AML-193 (cell line): Measurements from ENCODE around the gene C11orf86.
A peak's percentile ranks its signal among the peaks of the same experiment; 100 is the strongest.
"Not testable (repeated sequence)": the region's sequence is repeated elsewhere in the genome, so short reads cannot be mapped to it uniquely, and the experiment has no call there.

ENCODE experiments used
- DNase-seq, 2 experiments: peaks; one replicate each; lab custom pipeline; 2025; lab: John Stamatoyannopoulos, UW

Gene C11orf86, protein sequence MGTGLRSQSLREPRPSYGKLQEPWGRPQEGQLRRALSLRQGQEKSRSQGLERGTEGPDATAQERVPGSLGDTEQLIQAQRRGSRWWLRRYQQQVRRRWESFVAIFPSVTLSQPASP

DNA sequence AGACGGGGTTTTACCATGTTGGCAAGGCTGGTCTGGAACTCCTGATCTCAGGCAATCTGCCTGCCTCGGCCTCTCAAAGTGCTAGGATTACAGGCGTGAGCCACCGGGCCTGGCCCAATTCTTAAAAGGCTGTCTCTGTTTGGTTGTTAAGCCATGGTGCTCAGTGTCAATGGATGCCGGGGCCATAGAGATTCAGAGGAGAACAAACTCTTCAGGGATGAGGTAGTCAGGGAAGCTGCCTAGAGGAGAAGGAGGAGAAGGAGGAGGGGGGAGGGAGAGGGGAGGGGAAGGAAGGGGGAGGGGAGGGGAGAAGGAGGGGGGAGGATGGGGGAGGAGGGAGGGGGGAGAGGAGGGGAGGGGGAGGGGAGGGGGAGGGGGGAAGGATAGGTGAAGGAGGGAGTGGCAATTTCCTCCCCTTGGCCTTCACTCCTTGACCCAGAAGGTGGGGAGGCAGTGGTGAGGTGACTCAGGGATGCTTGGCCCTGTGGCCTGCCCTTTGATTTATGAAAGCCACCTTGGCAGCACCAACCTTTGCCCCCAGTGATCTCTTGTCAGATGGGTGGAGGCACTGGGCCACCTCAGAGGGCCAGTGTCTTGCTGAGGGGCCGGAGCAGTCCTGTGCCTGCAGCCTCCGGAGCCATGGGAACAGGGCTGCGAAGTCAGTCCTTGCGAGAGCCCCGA is at the start of gene C11orf86:
Gene C11orf86 (plus strand): TSS at position 581 of the 681 bp plus-strand sequence. CDS start 59 bp downstream, at position 640.
- no peak for DNase-seq

DNA sequence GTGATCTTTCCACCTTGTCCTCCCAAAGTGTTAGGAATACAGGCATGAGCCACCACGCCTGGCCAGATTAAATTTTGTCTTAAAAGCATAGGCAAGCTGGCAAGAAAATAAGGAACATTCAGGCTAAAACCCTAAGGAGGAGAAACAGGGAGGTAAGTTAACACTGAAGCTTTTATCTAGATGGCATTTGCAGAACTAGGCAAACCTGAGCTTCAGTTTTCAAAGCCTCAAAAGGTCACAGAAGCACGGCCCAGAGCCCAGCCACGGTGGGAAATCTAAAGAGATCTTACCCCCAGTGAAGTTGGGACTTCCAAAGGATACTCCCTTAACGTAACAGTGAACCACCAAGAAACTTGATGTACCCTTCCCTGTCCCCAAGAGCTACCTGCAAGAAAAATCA is 45.4 kb upstream of the C11orf86 start:
- no peak for DNase-seq

DNA sequence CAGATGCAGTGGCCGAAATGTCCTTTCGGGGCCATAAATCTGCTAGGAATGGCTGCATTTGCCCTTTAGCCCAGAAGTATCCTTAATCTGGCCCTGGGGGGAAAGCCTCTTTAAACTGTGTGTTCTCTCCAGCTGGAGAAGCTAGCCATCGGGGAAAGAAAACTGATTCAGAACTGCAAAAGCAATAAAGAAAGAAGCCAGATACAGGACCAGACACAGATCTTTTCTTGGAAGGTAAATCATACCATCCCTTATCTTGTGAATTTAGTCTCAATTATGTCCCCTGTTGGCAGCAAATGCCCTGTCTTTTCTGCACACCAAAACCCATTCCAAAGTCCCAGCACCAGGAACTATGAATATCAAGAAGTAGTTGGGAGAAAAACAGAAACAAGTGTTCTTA is 42.6 kb upstream of the C11orf86 start:
- DNase-seq: no peak

DNA sequence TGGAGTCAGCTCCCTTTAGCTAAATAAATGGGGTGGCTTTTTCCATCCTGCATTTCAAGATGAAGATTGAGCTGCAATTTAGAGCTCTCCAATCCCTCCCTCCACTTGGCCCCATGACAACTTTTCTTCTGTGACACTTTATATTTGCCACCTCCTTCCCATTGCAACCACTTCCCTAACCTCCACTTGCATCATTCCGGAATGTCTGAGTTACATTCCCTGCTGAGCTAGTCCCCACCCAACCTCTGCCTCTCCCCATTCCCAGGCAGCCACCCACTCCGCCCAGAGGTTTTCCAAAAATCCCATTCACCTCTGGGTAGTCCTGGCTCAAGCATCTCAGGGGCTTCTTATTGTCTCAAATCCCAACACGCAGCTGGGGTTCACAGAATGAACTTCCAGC is 41.6 kb upstream of the C11orf86 start:
- DNase-seq: no peak

DNA sequence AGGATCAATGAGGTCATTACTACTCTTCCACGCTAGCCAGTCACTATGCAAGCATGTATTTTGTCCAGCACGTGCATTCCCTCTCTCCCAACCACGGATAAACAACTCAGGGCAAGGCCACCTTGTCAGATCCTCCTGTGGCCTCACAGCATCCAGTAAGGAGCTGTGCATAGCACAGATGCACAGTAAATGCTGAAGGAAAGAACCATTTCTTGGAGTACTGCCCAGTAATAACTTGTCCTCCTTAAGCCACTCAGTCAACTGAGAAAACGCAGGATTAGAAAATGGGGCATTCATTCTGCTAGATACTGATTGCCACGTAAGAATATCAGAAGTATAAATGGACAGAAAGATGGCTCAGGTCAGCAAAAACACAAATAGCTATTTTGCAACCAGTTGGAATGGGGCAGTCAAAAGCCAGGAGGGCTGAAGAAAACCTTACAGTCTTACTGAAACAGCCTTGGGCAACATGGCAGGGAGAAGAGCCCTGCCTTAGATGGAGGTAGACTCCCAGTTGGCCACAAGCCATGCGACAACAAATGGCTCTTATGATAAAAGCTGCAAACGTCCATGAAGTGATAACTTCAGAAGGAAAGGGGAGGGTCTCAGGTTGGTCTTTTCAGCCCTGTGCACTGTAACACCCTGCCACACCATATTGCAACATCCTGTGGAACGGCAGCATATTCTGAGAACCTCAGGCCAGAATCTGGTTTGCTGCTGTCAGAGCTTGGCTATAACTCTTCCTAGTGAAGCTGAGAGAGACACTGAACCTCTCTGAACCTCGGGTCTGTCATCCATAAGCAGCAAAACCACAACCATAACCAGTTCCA is 39.9 kb upstream of the C11orf86 start:
- no peak for DNase-seq

DNA sequence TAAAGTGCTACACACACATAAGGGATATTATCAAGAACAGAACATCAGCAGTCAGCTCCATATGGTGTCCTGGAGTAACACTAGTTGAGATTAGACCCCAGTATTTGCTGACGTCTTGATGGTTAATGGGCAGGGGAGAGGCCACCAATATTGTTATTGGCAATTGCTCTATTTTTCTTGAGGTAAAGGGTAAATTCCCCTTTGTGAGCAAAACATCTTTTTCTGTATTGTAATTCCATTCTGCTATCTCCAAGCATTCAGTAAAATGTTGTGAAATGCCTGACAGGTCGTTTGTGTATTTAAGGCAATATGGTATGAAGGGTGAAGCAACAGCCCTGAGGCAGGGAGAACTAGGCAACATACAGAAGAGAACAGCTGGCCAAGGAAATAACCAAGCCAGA is 38.8 kb upstream of the C11orf86 start:
- peak; percentile 19 to 28 for DNase-seq

DNA sequence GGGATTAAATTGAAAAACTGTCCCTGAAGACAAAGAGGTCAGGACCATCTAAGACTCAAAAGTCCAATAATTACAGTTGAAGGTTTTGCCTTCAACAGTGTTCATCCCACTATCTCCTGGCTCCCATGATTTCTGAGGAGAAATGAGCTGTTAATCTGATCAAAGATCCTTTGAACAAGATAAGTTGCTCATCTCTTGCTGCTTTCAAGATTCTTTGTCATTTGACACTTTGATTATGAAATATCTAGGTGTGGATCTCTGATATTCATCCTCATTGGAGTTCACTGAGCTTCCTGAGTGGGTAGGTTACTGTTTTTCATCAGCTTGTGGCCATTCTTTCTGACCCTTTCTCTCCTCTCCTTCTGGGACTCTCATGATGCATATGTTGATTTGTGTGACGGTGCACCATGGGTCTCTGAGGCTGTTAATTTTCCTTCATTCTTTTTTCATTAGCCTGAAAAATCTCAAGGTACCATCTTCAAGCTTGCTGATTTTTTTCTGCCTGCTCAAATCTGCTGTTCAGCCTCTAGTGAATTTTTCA is 37.8 kb upstream of the C11orf86 start:
- DNase-seq: no peak

DNA sequence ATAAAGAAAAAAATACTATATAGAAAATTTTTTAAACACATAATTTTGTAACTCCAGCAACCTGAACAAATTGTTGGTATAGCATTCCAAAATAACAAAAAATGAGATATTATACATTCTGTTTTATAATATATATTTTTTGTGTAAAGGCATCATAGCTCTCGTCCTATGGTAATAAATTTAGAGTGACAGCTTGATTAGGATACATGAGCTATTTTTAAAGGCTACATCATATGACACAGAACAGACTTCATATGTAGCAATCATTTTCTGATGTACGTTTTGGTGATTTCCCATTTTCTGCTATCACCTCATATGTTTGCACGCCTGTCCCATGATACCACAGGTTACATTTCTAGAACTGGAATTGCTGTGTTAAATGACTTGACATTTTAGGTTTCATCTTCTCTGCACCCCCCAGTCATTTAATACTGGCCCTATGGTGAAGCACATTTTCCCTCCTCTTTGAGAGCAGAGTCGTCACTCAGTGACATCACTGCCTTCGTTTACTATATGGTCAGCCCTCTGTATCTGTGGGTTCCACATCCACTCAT is 36.4 kb upstream of the C11orf86 start:
- DNase-seq: no peak

DNA sequence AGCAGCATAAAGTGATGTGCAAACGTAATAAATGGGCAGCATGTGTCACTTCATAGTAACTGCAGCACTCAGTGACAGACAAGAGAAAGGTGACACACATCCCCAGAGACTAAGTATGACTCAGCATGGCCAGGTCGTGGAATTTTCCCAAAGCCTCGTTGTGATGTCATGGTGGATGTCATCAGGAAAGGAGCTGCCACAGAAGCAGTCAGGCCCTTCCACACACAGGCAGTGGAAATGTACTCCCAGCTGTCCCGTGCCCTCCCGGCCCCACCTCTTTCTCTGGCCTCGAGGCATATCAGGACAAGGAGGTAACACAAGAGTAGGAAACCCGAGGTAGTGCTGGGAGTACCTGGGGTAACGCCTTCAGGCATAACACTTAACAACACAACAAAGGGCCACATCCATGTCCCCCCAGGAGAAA is 25.0 kb upstream of the C11orf86 start:
- no peak for DNase-seq

DNA sequence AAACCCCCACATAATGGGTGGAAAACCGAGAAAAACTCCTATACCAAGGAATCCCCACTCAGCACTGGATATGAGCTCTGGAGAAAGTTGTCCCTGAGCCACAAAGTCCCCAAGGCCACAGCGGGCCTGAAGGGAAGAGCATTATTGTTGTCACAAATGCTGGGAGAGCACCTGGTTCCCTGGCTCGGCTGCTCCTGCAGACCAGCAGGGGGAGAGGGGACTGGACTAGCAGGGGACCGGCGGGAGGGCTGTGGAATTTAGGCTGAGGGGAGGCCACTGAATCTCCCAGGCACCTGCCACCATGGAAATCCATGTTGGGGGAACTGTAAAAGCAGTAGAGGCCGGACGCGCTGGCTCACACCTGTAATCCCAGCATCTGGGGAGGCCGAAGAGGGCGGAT is 24.0 kb upstream of the C11orf86 start:
- no peak for DNase-seq

DNA sequence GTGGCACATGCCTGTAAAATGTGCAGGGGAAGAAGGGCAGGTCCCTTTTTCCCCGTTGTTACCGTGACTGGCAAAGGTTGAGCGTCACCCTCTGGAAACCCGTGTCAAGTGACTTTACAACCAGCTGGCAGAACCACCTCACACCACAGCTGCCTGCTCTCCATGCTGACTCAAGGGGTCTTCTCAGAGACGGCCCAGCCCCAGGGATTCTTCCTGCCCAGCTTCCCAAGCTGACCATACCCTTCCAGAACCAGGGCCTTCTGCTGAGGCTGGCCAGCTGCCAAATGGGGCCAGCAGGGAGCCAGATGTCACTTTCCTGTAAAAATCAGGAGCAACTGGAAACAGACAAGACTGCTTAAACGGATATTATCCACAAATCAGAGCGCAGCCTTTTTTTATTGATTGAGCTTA is 23.2 kb upstream of the C11orf86 start:
- no peak for DNase-seq

DNA sequence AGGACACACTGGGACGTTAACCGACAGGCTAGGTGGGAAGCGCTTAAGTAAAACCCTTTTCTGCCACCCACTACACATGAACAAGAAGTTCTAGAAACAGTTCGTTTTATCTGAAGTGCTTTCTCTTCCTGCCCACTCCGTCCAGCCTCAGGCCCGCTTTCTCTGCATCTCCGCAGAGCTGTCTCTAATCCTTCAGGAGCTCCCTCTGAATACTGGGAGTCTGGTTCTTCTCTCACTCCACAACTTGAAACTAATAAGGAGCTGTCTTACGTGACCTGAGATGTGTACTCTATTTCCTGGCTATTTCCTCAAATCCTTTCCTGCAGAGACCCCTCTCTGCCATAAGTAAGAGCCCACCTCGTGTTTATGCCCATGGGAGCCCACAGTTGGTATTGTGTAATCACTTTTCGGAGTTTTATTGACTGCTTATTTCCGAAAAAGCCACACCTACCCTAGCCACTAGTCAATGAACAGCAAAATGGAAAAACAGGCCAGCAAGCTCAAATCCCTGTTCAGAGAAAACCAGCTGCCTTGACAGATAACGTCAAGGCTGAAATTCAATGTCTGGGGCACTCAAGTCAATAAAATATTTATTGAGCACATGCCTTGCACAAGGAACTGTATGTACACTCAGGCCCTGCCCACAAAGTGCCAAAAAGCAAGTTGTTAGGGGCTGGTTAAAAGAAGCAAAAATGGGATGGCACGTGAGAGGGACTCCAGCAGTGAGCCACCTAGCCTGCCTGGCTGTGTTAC is 21.8 kb upstream of the C11orf86 start:
- DNase-seq: no peak

DNA sequence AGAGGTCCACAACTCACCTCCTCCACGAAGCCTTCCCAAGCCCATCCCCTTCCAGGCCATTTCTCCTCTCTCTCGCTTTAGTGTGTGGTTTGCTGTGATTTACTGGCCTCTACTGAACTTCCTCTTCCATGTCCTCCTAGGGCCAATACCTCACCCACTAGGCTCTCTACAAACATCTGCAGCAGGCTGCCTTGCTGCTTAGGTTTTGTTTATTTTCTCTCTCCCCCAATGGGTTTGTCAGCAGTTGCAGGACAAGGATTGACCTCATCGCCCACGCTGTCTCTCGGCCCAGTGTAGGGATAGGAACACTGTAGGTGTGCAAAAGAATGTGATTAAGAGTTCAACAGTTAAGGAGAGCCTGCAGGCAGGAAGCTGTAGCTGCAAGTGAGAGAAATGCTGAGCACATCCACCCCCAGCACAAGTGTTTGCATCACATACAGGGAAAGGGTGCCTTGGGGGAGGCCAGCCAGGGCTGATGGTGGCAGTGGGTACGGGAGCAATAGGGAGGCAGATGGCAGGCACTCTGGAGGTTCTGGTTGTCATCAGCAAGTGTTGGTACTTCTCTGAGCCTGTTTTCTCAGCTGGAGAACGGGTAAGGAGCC is 18.3 kb upstream of the C11orf86 start:
- peak; percentile 28 to 42 for DNase-seq

DNA sequence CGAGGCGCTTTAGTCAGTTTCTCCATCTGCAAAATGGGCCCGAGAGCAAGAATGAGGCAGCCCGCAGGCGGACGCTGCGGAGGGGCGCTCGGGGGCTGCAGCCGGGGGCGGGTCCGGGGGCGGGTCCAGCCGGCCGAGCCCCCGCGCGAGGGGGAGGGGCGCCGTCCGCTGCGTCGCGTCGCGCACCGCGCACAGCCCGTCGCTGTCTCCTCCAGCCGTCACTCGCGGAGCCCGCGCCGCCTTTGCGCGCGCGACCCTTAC is 17.2 kb upstream of the C11orf86 start:
- no peak for DNase-seq

DNA sequence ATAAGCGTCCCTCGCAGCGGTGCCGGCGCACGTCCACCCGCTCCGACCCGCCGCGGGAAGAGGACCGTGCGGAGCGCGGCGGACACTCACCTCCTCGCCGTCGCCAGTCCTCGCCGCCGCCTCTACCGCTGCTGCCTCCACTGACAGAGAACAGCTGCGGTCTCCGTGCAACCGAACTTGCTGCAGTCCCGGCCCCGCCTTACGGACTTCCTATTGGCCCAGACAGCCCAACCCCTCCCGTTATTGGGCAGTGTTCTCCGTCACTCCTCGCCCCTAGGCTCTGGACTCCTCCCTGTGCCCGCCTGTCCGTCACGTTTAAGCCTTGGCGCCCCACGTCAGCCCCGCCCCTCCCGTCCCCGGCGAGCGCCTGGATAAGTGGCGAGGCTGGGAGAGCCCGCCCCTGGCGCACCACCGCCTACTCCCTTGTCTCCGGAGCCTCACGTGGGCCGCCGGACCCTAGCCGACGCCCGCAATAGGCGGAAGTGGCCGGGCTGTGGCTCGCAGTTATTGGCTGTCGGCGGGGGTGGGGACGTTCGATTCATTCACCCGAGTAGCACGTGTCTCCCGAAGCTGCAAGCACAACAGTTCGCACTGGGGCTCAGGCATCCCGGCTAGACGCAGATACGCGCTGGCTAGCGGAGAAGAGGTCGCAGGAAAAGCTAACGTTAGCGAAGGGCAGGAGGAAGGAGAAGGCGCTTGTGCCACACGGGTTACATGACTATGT is 16.7 kb upstream of the C11orf86 start, which contains the start of gene PC:
Gene PC (minus strand): TSS at position 152 of the 724 bp plus-strand sequence. CDS start 86,224 bp downstream, outside the sequence.
- peak; percentile 96 to 97 for DNase-seq

DNA sequence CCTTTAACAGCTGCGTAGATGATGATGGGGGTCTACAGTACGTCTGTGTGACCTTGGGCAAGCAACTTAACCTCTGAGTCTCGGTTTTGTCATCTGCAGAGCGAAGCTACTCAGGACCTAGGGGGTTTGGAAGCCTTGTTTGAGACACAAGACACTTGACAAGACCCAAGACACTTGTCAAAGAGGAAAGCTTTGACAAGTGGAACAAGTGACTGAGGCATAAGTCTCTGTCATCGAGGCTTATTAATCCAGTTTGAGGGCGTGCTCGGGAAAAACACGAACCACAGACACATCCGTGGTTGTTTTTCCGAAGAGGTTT is 16.2 kb upstream of the C11orf86 start:
- no peak for DNase-seq

DNA sequence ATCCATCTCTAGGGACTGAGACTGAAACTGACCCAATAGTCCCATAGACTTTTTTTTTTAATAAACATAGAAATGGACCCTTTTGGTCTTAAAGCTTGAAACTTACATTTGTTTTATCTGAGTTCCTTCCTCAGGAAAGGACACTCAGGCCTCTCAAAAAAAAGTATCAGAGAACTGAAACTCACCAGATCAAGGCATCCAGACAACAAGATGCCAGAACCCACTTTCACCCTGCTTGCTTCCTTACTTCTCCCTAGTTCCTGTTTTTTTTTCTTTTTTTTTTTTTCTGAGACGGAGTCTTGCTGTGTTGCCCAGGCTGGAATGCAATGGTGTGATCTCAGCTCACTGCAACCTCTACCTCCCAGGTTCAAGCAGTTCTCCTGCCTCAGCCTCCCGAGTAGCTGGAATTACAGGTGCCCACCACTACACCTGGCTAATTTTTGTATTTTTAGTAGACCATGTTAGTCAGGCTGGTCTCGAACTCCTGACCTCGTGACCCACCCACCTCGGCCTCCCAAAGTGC is 13.4 kb upstream of the C11orf86 start:
- not testable (repeated sequence) for DNase-seq

DNA sequence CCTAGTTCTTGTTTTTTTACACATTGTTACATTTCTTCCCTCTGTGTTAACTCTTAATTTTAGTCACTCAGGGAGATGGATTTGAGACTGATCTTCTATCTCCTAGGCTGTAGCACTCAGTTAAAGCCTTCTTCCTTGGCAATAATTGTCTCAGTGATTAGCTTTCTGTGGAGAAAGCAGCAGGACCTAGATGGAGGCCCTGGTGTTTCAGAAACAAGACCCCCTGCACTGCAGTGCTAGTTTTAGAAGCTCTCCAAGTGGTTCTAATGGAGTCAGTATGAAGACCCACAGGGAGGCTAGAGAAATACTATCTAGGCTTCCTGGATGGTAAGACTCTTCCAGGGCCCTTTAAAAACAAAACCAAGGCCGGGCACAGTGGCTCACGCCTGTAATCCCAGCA is 12.9 kb upstream of the C11orf86 start:
- no peak for DNase-seq

DNA sequence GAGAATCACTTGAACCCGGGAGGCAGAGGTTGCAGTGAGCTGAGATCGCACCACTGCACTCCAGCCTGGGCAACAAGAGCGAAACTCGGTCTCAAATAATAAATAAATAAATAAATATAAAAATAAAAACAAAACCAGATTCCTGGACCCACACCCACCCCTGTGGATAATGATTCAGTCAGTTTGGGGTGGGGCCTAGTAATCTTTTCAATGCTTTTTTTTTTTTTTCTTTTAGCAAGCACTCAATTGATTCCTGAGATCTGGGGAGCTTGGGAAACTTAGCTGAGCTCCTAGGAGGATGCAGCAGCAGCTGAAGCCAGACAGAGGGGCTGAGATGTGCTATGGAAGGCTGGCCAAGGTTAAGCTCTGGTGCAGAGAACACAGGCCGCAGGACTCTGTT is 12.3 kb upstream of the C11orf86 start:
- no peak for DNase-seq

DNA sequence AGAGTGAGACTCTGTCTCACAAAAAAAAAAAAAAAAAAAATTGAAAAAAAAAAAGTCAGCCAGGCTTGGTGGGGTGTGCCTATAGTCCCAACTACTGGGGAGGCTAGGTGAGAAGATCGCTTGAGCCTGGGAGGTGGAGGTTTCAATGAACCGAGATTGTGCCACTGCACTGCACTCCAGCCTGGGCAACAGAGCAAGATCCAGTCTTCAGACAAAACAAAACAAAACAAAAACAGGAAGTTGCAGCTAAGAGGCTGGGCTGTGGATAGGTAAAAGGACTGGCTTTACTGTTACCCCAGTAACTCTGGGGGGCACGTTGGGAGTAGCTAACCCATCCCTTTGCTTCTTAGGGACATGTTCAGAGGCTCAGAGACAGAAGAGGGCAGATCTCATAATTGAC is 10.6 kb upstream of the C11orf86 start:
- no peak for DNase-seq

DNA sequence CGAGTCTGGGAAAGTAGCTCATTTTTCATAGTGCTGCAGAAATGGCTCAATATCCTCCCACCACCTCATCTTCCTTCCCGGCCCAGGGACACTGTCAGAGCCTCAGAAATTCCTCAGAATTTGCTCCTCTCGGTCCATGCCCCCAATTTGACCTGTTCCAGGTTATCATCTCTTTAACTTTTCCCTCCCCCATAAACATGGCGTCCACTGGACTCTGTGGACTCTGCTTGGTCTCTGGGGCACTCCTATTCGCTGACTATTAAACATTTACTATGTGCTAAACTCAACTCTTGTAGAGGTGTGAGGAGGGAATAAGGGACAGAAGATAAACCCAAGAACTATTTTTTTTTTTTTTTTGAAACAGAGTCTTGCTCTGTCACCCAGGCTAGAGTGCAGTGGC is 8.8 kb upstream of the C11orf86 start:
- DNase-seq: no peak
